SK-N-MC (cell line): ENCODE results near the gene PPIH.
"Not testable (repeated sequence)": the region's sequence is repeated elsewhere in the genome, so short reads cannot be mapped to it uniquely, and the experiment has no call there.

Experiments used
- DNase-seq: peaks from one replicate; pipeline ENCODE4 v3.0.0-alpha.2; 2011; ENCODE audit warnings: low read depth, low spot score
- H3K27ac ChIP-seq: fragments of 200-600 bp; sonication (generic); 2 replicates; pipeline ENCODE4 v1.5.1; 2016; ENCODE audit warnings: mixed run types
- H3K36me3 ChIP-seq: fragments of 200-600 bp; sonication (generic); 2 replicates; pipeline ENCODE4 v1.6.1; 2017; ENCODE audit warnings: antibody characterized with exemption, low read length, mixed read lengths; ENCODE audit not compliant: insufficient read depth
- H3K4me3 ChIP-seq: fragments of 200-600 bp; sonication (generic); 2 replicates; pipeline ENCODE4 v1.5.1; 2016
- H3K9ac ChIP-seq: fragments of 200-600 bp; sonication (generic); 2 replicates; pipeline ENCODE4 v1.8.0; 2017; ENCODE audit warnings: mixed run types, mixed read lengths; ENCODE audit not compliant: insufficient read length
- H3K9me3 ChIP-seq: fragments of 200-600 bp; sonication (generic); 2 replicates; pipeline ENCODE4 v1.6.1; 2017; ENCODE audit warnings: low read depth, mild to moderate bottlenecking, antibody characterized with exemption, low read length, moderate library complexity, mixed read lengths
- EZH2 ChIP-seq: fragments of 200-600 bp; sonication (generic); IDR thresholded peaks from one replicate; pipeline ENCODE4 v1.6.1; 2017; ENCODE audit warnings: antibody characterized with exemption
- FOXP2 ChIP-seq: optimal IDR thresholded peaks from 2 replicates; pipeline ENCODE3; 2011; ENCODE audit warnings: mild to moderate bottlenecking, moderate library complexity; ENCODE audit not compliant: insufficient read depth; ENCODE audit errors: extremely low read length, control extremely low read depth
- POLR2AphosphoS5 ChIP-seq: IDR thresholded peaks from 2 replicates; pipeline ENCODE4 v1.6.1; 2012; ENCODE audit warnings: mild to moderate bottlenecking, low read depth, low read length, borderline replicate concordance

The PPIH gene

DNA sequence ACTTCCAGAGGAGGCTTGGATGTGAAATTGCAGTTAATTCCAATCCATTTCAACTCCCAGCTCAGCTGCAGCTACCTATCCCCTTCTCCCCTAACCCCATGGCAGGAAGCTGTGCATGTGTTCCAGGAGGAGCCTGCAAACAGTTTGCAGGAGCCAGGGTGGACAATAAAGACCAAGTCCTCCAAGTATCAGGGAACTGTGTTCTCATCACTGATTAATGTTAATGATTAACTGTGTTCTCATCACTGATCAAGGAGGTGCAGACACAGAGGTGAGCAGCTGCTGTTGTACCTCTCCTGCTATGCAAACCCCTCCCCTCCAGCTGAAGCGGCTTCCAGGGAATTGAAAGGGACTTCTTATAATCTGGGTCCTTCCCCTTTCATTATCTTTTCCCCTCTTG lies 62.6 kb downstream of the PPIH start:
- no peak overlapping the region for H3K27ac ChIP-seq
- TF ChIP-seq EZH2 (no peak), POLR2AphosphoS5 (no peak), FOXP2 (no peak)

DNA sequence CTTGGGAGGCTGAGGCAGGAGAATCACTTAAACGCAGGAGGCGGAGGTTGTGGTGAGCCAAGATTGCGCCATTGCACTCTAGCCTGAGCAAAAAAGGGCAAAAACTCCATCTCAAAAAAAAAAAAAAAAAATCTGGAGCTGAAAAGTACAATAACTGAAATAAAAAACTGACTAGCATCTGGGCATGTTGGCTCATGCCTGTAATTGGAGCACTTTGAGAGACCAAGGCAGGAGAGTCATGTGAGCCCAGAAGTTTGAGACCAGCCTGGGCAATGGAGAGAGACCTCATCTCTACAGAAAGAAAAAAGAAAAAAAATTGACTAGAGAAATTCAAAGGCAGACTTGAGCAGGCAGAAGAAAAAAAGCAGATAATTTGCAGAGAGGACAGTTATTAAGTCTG lies 63.7 kb downstream of the PPIH start:
- Histone ChIP-seq H3K9ac (no peak overlapping the region), H3K4me3 (no peak overlapping the region), H3K36me3 (0 out of 2 replicates have a peak, but pooled peaks cover 7% of the 10 kb centered on the region), H3K9me3 (no peaks in the 10 kb centered on the region), H3K27ac (no peak overlapping the region)
- no peak for DNase-seq
- TF ChIP-seq FOXP2 (no peak), POLR2AphosphoS5 (no peak), EZH2 (no peak)

More for the DNA sequence above, 62.6 kb downstream of the PPIH start:
- no peak for DNase-seq
- Histone ChIP-seq H3K9me3 (no peaks in the 10 kb centered on the region), H3K9ac (no peak overlapping the region), H3K36me3 (peaks cover 10% of the 10 kb centered on the region; the same call in 1 of the 2 replicates), H3K4me3 (no peak overlapping the region)

DNA sequence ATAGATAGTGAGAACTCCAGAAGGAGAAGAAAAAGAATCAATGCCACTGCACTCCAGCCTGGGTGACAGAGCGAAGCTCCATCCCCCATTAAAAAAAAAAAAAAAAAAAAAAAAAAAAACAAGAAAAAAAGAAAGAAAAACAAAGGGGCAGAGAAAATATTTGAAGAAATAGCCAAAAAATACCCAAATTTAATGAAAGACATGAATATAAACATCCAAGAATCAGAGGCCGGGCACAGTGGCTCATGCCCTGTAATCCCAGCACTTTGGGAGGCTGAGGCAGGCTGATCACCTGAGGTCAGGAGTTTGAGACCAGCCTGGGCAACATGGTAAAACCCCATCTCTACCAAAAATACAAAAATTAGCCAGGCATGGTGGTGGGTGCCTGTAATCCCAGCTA lies 64.2 kb downstream of the PPIH start:
- H3K36me3 ChIP-seq, H3K27ac ChIP-seq, H3K4me3 ChIP-seq, H3K9ac ChIP-seq, DNase-seq, H3K9me3 ChIP-seq: not testable (repeated sequence)

DNA sequence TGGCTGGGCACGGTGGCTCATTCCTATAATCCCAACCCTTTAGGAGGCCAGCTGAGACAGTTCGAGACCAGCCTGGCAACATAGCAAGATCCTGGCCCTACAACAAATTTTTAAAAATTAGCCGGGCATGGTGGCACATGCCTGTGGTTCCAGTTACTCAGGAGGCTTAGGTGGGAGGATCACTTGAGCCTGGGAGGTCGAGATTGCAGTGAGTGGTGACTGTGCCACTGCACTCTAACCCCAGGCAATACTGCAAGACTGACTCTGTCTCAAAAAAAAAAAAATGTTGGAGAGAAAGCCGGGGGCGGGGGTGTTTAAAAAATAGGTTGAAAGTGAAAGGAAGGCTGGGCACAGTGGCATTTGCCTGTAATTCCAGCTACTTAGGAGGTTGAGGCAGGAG lies 65.3 kb downstream of the PPIH start:
- TF ChIP-seq FOXP2 (no peak), EZH2 (no peak), POLR2AphosphoS5 (no peak)
- H3K27ac ChIP-seq, result no peak overlapping the region
- H3K9ac ChIP-seq, result no peak overlapping the region
- H3K4me3 ChIP-seq, result no peak overlapping the region
- no peaks in the 10 kb centered on the region for H3K9me3 ChIP-seq
- DNase-seq, result no peak
- no peaks in the 10 kb centered on the region for H3K36me3 ChIP-seq

DNA sequence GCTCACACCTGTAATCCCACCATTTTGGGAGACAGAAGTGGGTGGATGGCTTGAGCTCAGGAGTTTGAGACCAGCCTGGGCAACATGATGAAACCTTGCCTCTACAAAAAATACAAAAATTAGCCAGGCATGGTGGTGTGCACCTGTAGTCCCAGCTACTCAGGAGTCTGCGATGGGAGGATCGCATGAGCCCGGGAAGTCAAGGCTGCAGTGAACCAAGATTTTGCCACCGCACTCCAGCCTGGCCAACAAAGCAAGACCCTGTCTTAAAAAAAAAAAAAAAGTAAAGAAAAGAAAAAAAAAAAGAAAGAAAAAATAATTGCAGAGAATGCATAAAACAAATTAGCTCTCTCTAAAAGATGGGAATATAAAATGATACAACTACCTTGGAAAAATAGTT lies 67.6 kb downstream of the PPIH start:
- not testable (repeated sequence) for DNase-seq, H3K27ac ChIP-seq

More for the DNA sequence above, 67.6 kb downstream of the PPIH start:
- H3K9ac ChIP-seq, H3K4me3 ChIP-seq, H3K36me3 ChIP-seq, H3K9me3 ChIP-seq: not testable (repeated sequence)
